HG03378 (cell line): Measurements from ENCODE around the gene SPATA12.
A peak's percentile ranks its signal among the peaks of the same experiment; 100 is the strongest.

ENCODE experiments used
- ATAC-seq: cut with Tn5 transposase; IDR thresholded peaks from one replicate; pipeline ENCODE4 v1.9.1; 2021; ENCODE audit warnings: mild to moderate bottlenecking, moderate library complexity; ENCODE audit not compliant: unreplicated experiment

SPATA12 gene

DNA sequence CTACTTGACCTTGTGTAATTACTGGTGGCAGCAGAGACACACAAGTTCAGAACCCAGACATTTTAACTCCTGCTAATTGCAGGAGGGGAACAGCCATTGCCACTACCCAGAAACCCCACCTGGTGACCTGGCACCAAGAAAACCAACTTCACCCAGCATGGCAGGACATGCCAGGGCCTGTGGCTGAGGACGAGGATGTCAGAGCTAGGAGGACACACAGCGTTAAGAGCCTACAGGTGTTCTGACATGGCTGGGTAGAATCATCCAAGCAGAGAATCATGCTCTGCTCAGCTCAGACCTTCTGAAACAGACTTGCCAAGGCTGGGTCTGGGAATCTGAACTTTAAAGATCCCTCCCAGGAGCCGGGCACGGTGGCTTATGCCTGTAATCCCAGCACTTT lies 11.7 kb upstream of the SPATA12 start:
- ATAC-seq: no peak

DNA sequence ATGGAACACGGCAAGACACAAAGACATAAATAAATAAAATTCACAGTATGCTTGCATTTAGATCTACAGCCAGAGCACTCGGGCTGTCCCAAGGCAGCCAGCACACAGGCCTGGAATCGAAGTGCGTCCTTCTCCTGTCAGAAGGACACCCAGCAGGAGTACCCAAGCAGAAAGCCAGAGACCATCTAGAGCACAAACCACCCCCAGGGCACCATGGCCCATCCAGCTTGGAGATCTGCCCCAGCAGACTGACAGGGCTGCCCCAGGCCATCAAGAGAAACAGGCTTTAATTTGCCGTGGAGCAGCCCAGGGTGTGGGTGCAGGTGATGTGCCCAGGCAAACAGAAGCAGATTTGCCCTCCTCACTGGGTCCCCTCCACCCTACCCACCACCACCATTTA lies 7.8 kb upstream of the SPATA12 start:
- ATAC-seq: no peak

DNA sequence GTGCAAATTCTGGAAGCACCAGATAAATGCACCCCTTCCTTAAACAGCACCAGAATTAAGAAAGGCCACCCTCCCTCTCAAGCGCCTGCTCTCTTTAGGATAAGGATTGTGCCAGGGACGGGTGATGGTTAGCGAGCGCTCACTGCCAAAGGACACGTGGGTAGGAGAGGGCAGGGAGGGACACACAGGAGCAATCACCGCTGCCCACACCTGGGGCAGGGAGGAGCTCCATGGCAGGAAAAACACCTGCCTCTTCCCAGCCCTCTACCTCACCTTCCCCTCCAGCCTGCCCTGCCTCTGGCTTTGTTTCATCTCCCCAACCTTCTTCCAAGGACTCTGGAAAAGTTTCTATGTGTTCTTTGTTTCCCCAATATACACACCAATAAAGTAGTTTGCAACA lies 7.3 kb upstream of the SPATA12 start:
- no peak for ATAC-seq

GRCh38 chr3:57057351-57057750 lies 3.1 kb upstream of the SPATA12 start:
- no peak for ATAC-seq

- ATAC-seq: no peak
These were observed 1.1 kb upstream of the SPATA12 start for GRCh38 chr3:57059411-57059810.

- no peak for ATAC-seq
These were observed 1.1 kb downstream of the SPATA12 start for GRCh38 chr3:57061556-57061955.

GRCh38 chr3:57062101-57062631 lies 1.7 kb downstream of the SPATA12 start:
- ATAC-seq: no peak

DNA sequence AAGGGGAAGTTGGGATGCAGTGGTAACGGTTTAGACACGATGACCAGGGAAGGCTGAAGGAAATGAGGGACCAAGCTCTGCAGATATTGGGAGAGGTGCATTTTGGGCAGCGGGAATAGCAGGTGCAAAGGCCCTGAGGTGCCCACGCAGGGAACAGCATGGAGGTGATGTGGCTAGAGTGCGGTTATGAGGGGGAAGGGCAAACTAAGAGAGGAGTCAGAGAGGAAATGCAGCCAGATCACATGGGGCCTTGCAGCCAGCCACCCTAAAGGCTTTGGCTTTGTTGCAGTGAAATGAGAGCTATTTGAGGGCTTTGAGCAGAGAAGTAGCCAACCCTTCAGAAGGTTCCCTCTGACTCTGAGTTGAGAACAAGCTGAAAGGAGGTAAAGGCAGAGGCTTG lies 2.6 kb downstream of the SPATA12 start:
- ATAC-seq: no peak

DNA sequence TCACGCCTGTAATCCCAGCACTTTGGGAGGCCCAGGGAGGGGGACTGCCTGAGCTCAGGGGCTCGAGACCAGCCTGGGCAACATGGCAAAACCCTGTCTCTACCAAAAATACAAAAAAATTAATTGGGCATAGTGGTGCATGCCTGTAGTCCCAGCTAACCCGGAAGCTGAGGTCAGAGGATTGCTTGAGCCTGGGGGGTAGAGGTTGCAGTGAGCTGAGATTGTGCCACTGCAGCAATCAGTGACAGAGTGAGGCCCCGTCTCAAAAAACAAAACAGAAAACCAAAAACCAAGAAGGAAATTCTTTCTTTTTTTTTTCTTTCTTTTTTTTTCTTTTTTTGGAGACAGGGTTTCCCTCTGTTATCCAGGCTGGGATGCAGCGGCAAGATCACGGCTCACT lies 3.5 kb downstream of the SPATA12 start:
- ATAC-seq: no peak

DNA sequence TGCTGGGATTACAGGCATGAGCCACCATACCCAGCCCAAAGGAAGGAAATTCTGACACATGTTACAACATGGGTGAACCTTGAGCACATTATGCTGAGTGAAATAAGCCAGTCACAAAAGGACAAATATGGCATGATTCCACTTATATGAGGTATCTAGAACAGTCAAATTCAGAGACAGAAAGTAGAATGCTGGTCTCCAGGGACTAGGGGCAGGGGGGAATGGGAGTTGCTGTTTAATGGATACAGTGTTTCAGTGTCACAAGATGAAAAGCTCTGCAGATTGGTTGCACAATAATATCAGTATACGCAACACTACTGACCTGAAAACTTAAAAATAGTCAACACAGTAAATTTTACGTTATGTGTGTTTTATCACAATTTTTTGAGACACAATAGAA lies 4.1 kb downstream of the SPATA12 start:
- no peak for ATAC-seq

- no peak for ATAC-seq
These were observed 5.1 kb downstream of the SPATA12 start for GRCh38 chr3:57065588-57065987.

GRCh38 chr3:57066471-57066870 lies 6.0 kb downstream of the SPATA12 start:
- no peak for ATAC-seq

DNA sequence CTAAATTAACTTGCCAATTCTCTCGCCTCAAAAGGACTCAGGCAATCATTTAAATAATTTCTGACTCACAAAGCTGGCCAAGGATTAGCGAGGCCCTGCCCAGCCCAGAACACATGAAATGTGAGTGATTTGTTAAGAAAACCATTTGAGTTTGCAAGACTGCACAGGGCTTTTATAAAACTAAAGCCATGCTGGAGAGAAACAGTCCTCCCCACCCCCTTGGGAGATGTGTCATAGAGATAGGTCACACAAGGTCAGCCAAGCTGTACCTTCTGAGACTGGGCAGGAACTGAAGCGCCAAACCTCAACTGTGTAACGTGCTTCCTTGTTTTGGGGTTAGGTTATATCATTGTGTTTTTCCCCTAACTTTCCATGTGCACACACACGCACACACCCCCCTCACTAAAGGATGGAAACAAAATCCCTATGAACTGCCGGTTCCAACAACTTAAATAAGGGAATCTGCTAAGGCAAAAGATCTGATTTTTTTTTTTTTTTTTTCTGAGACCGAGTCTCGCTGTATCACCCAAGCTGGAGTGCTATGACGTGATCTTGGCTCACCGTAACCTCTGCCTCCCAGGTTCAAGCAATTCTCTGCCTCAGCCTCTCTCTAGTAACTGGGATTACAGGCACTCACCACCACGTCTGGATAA lies 8.1 kb downstream of the SPATA12 start:
- ATAC-seq: peak; percentile 100

DNA sequence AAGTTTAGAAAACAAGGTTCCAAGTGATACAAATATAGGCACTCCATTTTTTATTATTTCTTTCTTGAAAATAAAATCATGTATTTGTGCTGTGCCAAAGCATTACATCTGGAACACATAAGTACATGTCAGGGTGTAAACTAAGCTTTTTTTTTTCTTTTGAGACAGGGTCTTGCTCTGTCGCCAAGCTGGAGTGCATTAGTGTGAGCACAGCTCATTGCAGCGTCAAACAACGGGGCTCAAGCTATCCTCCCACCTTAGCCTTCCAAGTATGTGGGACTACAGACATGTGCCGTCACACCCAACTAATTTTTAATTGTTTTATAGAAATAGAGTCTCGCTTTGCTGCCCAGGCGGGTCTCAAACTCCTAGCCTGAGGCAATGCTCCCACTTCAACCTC lies 9.0 kb downstream of the SPATA12 start:
- ATAC-seq: no peak

- ATAC-seq: no peak
These were observed 13.2 kb downstream of the SPATA12 start for GRCh38 chr3:57073628-57074027.

- ATAC-seq: no peak
These were observed 13.7 kb downstream of the SPATA12 start for GRCh38 chr3:57074135-57074534.

DNA sequence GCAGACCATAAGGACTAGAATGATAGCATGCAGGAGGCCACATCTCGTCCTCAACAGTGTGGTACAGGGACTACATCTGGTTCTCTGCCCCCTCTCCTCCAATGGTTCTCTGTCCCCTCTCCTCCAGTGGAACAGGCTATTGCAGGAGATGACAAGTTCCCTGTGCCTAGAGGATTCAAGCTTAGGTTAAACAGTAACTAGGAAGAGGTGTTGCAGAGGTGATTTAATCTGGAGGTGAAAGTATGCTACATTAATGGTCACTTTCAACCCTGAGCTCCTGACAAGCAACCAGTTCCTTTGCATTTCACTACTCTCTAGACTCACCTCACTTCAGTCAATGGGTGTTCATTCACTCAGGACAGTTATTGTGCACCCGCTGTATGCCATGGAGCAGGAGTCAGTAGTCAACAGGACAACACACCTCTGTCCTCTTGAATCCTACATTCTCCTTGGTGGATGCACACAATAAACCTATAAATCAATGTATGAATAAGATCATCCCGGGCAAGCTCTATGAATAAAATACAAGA lies 16.0 kb downstream of the SPATA12 start:
- no peak for ATAC-seq

DNA sequence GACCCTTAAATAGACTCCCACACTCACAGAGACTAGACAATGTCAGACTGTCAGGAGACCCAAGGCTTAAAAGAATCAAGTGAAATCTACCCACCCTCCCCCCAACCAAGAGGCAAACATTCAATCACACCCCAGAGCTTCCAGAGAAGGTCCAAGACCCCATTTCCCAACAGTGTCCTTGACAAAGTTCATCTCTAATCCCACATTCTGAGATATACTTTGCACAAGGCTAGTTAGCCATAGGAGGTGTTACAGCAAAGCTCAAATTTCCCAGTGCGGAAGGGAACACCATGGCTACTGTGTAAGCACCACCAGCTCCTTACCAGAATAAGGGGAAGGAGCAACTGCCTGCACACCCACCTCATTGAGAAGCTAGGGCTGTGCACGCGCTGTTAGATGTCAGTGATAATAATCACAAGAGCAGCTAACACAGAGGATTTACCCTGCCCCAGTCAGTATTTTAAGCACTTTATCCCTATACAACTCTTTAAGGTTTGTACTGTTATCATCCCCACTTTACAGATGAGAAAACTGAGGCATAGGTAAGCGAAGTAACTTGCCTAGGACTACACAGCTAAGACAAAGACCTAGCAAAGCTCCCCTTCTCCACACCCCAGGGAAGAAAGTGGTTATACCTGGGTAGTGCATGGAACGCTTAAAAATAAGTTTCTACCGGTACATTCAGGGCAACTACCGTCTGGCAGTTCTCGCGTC lies 17.3 kb downstream of the SPATA12 start:
- no peak for ATAC-seq

GRCh38 chr3:57078344-57078634 lies 17.8 kb downstream of the SPATA12 start:
- ATAC-seq: no peak

GRCh38 chr3:57078635-57079473 lies 18.4 kb downstream of the SPATA12 start:
- ATAC-seq: no peak

GRCh38 chr3:57079474-57079831 lies 19.0 kb downstream of the SPATA12 start:
- ATAC-seq: no peak

- no peak for ATAC-seq
These were observed 19.7 kb downstream of the SPATA12 start for GRCh38 chr3:57080171-57080570.
